ENCODE results near the gene GAREM2.
A peak's percentile ranks its signal among the peaks of the same experiment; 100 is the strongest.

Gene GAREM2

DNA sequence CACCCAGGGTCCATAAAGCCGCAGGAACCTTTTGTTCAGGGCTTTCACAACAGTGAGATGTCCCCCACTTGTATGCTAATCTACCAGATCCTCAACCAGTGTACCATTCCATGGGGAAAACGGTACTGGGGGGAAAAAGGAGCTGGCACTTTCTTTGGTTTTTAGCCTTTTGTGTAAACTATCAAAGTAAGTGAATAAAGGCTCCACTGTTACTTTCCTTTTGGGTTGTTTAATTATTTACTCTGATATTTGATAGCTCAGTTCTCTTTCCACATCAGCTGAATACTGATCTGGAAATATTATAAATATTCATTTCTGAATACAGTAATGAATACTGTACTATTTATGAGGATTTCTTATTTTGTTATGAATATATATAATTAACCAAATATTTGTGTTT is 51.2 kb downstream of the GAREM2 start:
- Histone ChIP-seq H3K4ac (ENCODE audit: low read depth, low read length) (no peak overlapping the region), H2BK12ac (ENCODE audit: low read length) (no peak overlapping the region), H3K9me3 (ENCODE audit: insufficient read depth, low read depth, low read length) (no peaks in the 10 kb centered on the region), H3K9ac (ENCODE audit: low read length) (no peak overlapping the region), H2AFZ (ENCODE audit: insufficient read depth, low read length, poor library complexity) (no peak overlapping the region), H4K8ac (ENCODE audit: low read depth, low read length) (no peak overlapping the region), H3K18ac (ENCODE audit: low read length) (no peak overlapping the region), H3K79me2 (ENCODE audit: control insufficient read depth, insufficient read depth, low read length, poor library complexity) (no peaks in the 10 kb centered on the region), H2AK5ac (ENCODE audit: low read length) (no peak overlapping the region), H3K4me3 (ENCODE audit: low read depth, low read length) (no peak overlapping the region), H4K91ac (ENCODE audit: low read depth, low read length) (no peak overlapping the region), H3K4me1 (ENCODE audit: control insufficient read depth in 1 of 2, insufficient read depth in 2 of 2, low read length in 2 of 2) (no peaks in the 10 kb centered on the region), H2BK120ac (ENCODE audit: insufficient read depth, low read length, poor library complexity) (no peak overlapping the region), H3K4me2 (ENCODE audit: low read length) (no peak overlapping the region), H3K23ac (ENCODE audit: low read length) (no peak overlapping the region), H3K27ac (ENCODE audit: low read depth, low read length) (no peak overlapping the region), H3K79me1 (ENCODE audit: low read length) (no peaks in the 10 kb centered on the region), H3K36me3 (ENCODE audit: control insufficient read depth in 1 of 2, insufficient read depth in 2 of 2, low read length in 2 of 2) (peaks cover 9 to 24% of the 10 kb centered on the region in 2 experiments), H3K27me3 (ENCODE audit: insufficient read depth, low read length) (no peaks in the 10 kb centered on the region), H2BK5ac (ENCODE audit: low read depth, low read length, poor library complexity) (no peak overlapping the region), H3K14ac (ENCODE audit: low read length) (no peak overlapping the region), H4K12ac (ENCODE audit: low read depth, low read length) (no peak overlapping the region)
- no peak for DNase-seq
- no CpG with 5 or more reads among the region's 2 CpGs for WGBS (ENCODE audit: extremely low coverage, insufficient coverage, insufficient read length)

- no peaks in the 10 kb centered on the region for H3K79me1 ChIP-seq (ENCODE audit: low read length)
- no peaks in the 10 kb centered on the region for H3K79me2 ChIP-seq (ENCODE audit: control insufficient read depth, insufficient read depth, low read length, poor library complexity)
- H4K12ac ChIP-seq (ENCODE audit: low read depth, low read length), result no peak overlapping the region
- no peak overlapping the region for H3K27ac ChIP-seq (ENCODE audit: low read depth, low read length)
- H3K9ac ChIP-seq (ENCODE audit: low read length), result no peak overlapping the region
- no peak overlapping the region for H3K4me3 ChIP-seq (ENCODE audit: low read depth, low read length)
- H3K4ac ChIP-seq (ENCODE audit: low read depth, low read length), result no peak overlapping the region
- no peak overlapping the region for H2BK5ac ChIP-seq (ENCODE audit: low read depth, low read length, poor library complexity)
- H3K9me3 ChIP-seq (ENCODE audit: insufficient read depth, low read depth, low read length), result no peaks in the 10 kb centered on the region
- H3K27me3 ChIP-seq (ENCODE audit: insufficient read depth, low read length), result no peaks in the 10 kb centered on the region
- H3K4me2 ChIP-seq (ENCODE audit: low read length), result no peak overlapping the region
- H2AK5ac ChIP-seq (ENCODE audit: low read length), result no peak overlapping the region
- no peak overlapping the region for H3K23ac ChIP-seq (ENCODE audit: low read length)
- no peak overlapping the region for H4K8ac ChIP-seq (ENCODE audit: low read depth, low read length)
- DNase-seq, result no peak
- H4K91ac ChIP-seq (ENCODE audit: low read depth, low read length), result no peak overlapping the region
- H3K18ac ChIP-seq (ENCODE audit: low read length), result no peak overlapping the region
- H2AFZ ChIP-seq (ENCODE audit: insufficient read depth, low read length, poor library complexity), result no peak overlapping the region
- H2BK12ac ChIP-seq (ENCODE audit: low read length), result no peak overlapping the region
- H3K14ac ChIP-seq (ENCODE audit: low read length), result no peak overlapping the region
- WGBS (ENCODE audit: extremely low coverage, insufficient coverage, insufficient read length), result no CpG with 5 or more reads among the region's 3 CpGs
- H3K36me3 ChIP-seq (ENCODE audit: control insufficient read depth in 1 of 2, insufficient read depth in 2 of 2, low read length in 2 of 2), result peaks cover 32 to 38% of the 10 kb centered on the region in 2 experiments
- no peaks in the 10 kb centered on the region for H3K4me1 ChIP-seq (ENCODE audit: control insufficient read depth in 1 of 2, insufficient read depth in 2 of 2, low read length in 2 of 2)
- no peak overlapping the region for H2BK120ac ChIP-seq (ENCODE audit: insufficient read depth, low read length, poor library complexity)
These were observed 56.7 kb downstream of the GAREM2 start for GRCh38 chr2:26229595-26229994.

DNA sequence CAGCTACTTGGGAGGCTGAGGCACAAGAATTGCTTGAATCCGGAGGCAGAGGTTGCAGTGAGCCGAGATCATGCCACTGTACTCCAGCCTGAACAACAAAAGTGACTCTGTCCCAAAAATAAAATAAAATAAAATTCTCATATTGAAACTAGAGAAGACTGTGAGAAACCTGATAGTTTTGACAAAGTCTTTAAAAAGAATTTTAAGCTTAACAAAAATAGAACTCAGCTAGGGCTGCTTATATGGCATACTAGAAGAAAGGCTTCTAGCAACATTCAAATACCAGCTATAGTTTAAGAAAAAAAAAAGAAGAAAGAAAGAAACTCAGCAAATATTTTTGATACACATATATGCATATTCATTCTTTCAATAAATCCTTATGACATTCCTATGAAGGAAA is 57.9 kb downstream of the GAREM2 start:
- Histone ChIP-seq H3K79me1 (ENCODE audit: low read length) (no peaks in the 10 kb centered on the region), H4K12ac (ENCODE audit: low read depth, low read length) (no peak overlapping the region), H2BK5ac (ENCODE audit: low read depth, low read length, poor library complexity) (no peak overlapping the region), H3K4ac (ENCODE audit: low read depth, low read length) (no peak overlapping the region), H3K14ac (ENCODE audit: low read length) (no peak overlapping the region), H2BK12ac (ENCODE audit: low read length) (no peak overlapping the region), H3K4me1 (ENCODE audit: control insufficient read depth in 1 of 2, insufficient read depth in 2 of 2, low read length in 2 of 2) (no peaks in the 10 kb centered on the region), H2BK120ac (ENCODE audit: insufficient read depth, low read length, poor library complexity) (no peak overlapping the region), H3K79me2 (ENCODE audit: control insufficient read depth, insufficient read depth, low read length, poor library complexity) (no peaks in the 10 kb centered on the region), H3K23ac (ENCODE audit: low read length) (no peak overlapping the region), H2AFZ (ENCODE audit: insufficient read depth, low read length, poor library complexity) (no peak overlapping the region), H3K4me2 (ENCODE audit: low read length) (no peak overlapping the region), H3K9ac (ENCODE audit: low read length) (no peak overlapping the region), H3K18ac (ENCODE audit: low read length) (no peak overlapping the region), H4K8ac (ENCODE audit: low read depth, low read length) (no peak overlapping the region), H3K4me3 (ENCODE audit: low read depth, low read length) (no peak overlapping the region), H3K36me3 (ENCODE audit: control insufficient read depth in 1 of 2, insufficient read depth in 2 of 2, low read length in 2 of 2) (peaks cover 35 to 40% of the 10 kb centered on the region in 2 experiments), H3K9me3 (ENCODE audit: insufficient read depth, low read depth, low read length) (no peaks in the 10 kb centered on the region), H4K91ac (ENCODE audit: low read depth, low read length) (no peak overlapping the region), H3K27me3 (ENCODE audit: insufficient read depth, low read length) (no peaks in the 10 kb centered on the region), H3K27ac (ENCODE audit: low read depth, low read length) (no peak overlapping the region), H2AK5ac (ENCODE audit: low read length) (no peak overlapping the region)
- WGBS (ENCODE audit: extremely low coverage, insufficient coverage, insufficient read length), result no CpG with 5 or more reads among the region's 2 CpGs
- DNase-seq, result no peak

DNA sequence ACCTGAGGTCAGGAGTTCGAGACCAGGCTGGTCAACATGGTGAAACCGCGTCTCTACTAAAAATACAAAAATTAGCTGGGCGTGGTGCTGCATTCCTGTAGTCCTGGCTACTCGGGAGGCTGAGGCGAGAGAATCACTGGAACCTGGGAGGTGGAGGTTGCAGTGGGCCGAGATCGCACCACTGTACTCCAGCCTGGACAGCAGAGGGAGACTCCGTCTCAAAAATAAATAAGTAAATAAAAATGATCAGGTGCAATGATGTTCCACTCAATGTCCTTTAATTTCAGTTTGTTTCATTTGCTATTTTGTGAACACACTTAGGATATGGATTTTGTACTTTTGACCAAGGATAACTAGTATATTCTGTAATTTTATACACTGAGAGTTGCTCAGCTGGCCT is 62.2 kb downstream of the GAREM2 start:
- DNase-seq, result peak; percentile 8 to 44
- Histone ChIP-seq H3K79me1 (ENCODE audit: low read length) (no peaks in the 10 kb centered on the region), H3K9me3 (ENCODE audit: insufficient read depth, low read depth, low read length) (no peaks in the 10 kb centered on the region), H3K27ac (ENCODE audit: low read depth, low read length) (no peak overlapping the region), H3K14ac (ENCODE audit: low read length) (no peak overlapping the region), H3K4me2 (ENCODE audit: low read length) (no peak overlapping the region), H2AK5ac (ENCODE audit: low read length) (no peak overlapping the region), H4K12ac (ENCODE audit: low read depth, low read length) (no peak overlapping the region), H3K4me3 (ENCODE audit: low read depth, low read length) (no peak overlapping the region), H3K27me3 (ENCODE audit: insufficient read depth, low read length) (no peaks in the 10 kb centered on the region), H2BK12ac (ENCODE audit: low read length) (no peak overlapping the region), H4K8ac (ENCODE audit: low read depth, low read length) (no peak overlapping the region), H3K36me3 (ENCODE audit: control insufficient read depth in 1 of 2, insufficient read depth in 2 of 2, low read length in 2 of 2) (peaks cover 26 to 36% of the 10 kb centered on the region in 2 experiments), H2BK5ac (ENCODE audit: low read depth, low read length, poor library complexity) (no peak overlapping the region), H3K4ac (ENCODE audit: low read depth, low read length) (no peak overlapping the region), H3K23ac (ENCODE audit: low read length) (no peak overlapping the region), H4K91ac (ENCODE audit: low read depth, low read length) (no peak overlapping the region), H3K4me1 (ENCODE audit: control insufficient read depth in 1 of 2, insufficient read depth in 2 of 2, low read length in 2 of 2) (no peaks in the 10 kb centered on the region), H3K79me2 (ENCODE audit: control insufficient read depth, insufficient read depth, low read length, poor library complexity) (no peaks in the 10 kb centered on the region), H3K9ac (ENCODE audit: low read length) (no peak overlapping the region), H2AFZ (ENCODE audit: insufficient read depth, low read length, poor library complexity) (no peak overlapping the region), H3K18ac (ENCODE audit: low read length) (no peak overlapping the region), H2BK120ac (ENCODE audit: insufficient read depth, low read length, poor library complexity) (no peak overlapping the region)
- no CpG with 5 or more reads among the region's 9 CpGs for WGBS (ENCODE audit: extremely low coverage, insufficient coverage, insufficient read length)

All from trophoblast cell (in vitro differentiated cells and primary cell).